Measurements from ENCODE around the gene IMP4. TPM values are rescaled to one million over a fixed set of nuclear protein-coding genes. Genes with fewer than 3 reads are reported as not detected.

Gene IMP4
- total and polyA plus RNA-seq, 2 experiments from 2014 or later = 87.8 to 147 TPM

GRCh38 chr2:130339885-130340745 lies 2.6 kb upstream of the IMP4 start:
- Histone ChIP-seq H2AFZ (no peak overlapping the region), H3K27ac (ENCODE audit: low read depth) (no peak overlapping the region), H3K9me2 (ENCODE audit: insufficient read depth) (no peaks in the 10 kb centered on the region), H3K4me1 (ENCODE audit: insufficient read depth) (peaks cover 9% of the 10 kb centered on the region; the same call in 1 of the 2 replicates), H3K4me2 (no peak overlapping the region), H3K4me3 (no peak overlapping the region), H3F3A (replicated peaks; ENCODE audit: low read depth) (0 out of 2 replicates have a peak, but pooled peaks cover 3% of the 10 kb centered on the region), H4K20me1 (replicated peaks; ENCODE audit: insufficient read depth) (no peaks in the 10 kb centered on the region), H3K27me3 (ENCODE audit: insufficient read depth) (no peaks in the 10 kb centered on the region), H3K36me3 (ENCODE audit: insufficient read depth) (peaks cover 7% of the 10 kb centered on the region), H3K79me2 (replicated peaks; ENCODE audit: insufficient read depth) (peaks cover 20% of the 10 kb centered on the region)
- TF ChIP-seq STAT1 (IDR thresholded peaks at IDR 0.05; ENCODE audit: unreplicated experiment) (no peak), EZH2phosphoT487 (IDR thresholded peaks at IDR 0.05; ENCODE audit: unreplicated experiment) (no peak), ZNF114 (CRISPR knock-in tag; IDR thresholded peaks at IDR 0.05) (no peak), ETS1 (IDR thresholded peaks at IDR 0.05) (no peak), ZNF462 (CRISPR knock-in tag; IDR thresholded peaks at IDR 0.05) (no peak), NANOG (IDR thresholded peaks at IDR 0.05; ENCODE audit: borderline replicate concordance) (no peak), JUNB (IDR thresholded peaks at IDR 0.05; ENCODE audit: unreplicated experiment) (no peak)
- Mint-ChIP-seq H3K27me3 (ENCODE audit: insufficient read depth, low read depth, poor library complexity) (peaks cover 27% of the 10 kb centered on the region), H3K4me3 (no peak overlapping the region; the same call in 2 of the 3 replicates), H3K9me3 (peaks cover 6% of the 10 kb centered on the region), H3K36me3 (ENCODE audit: low read depth) (peaks cover 45% of the 10 kb centered on the region), H3K4me1 (peaks cover 13% of the 10 kb centered on the region), H3K27ac (no peak overlapping the region; the same call in 1 of the 2 replicates)
- ATAC-seq (no peak), DNase-seq (ENCODE audit: low spot score) (no peak)

All from GM23338 (cell line).